Duodenal mucosa (tissue), 2 donors: ENCODE data around the gene VGLL4.

ENCODE experiments used
- H3K27ac ChIP-seq: one replicate; pipeline ENCODE4 v1.7.0; 2013; ENCODE audit warnings: low read depth, low read length
- H3K27me3 ChIP-seq, 2 donors: one replicate each; pipeline ENCODE4 v1.7.0; 2013; ENCODE audit warnings: low read length in 2 of 2, control low read depth in 1 of 2; ENCODE audit not compliant: insufficient read depth in 2 of 2, control insufficient read depth in 1 of 2
- H3K36me3 ChIP-seq, 2 donors: one replicate each; pipeline ENCODE4 v1.7.0; 2013; ENCODE audit warnings: low read length in 2 of 2, control low read depth in 1 of 2; ENCODE audit not compliant: insufficient read depth in 2 of 2, control insufficient read depth in 1 of 2
- H3K4me1 ChIP-seq, 2 donors: one replicate each; pipeline ENCODE4 v1.7.0; 2013; ENCODE audit warnings: low read length in 2 of 2, control low read depth in 1 of 2; ENCODE audit not compliant: insufficient read depth in 2 of 2, control insufficient read depth in 1 of 2
- H3K4me3 ChIP-seq, 2 donors: one replicate each; pipeline ENCODE4 v1.7.0; 2013; ENCODE audit warnings: low read length in 2 of 2, low read depth in 1 of 2
- H3K9ac ChIP-seq, 2 donors: one replicate each; pipeline ENCODE4 v1.7.0; 2013; ENCODE audit warnings: low read length in 2 of 2, low read depth in 1 of 2
- H3K9me3 ChIP-seq, 2 donors: one replicate each; pipeline ENCODE4 v1.7.0; 2013; ENCODE audit warnings: low read length in 2 of 2, control low read depth in 1 of 2; ENCODE audit not compliant: control insufficient read depth in 1 of 2

Gene VGLL4

DNA sequence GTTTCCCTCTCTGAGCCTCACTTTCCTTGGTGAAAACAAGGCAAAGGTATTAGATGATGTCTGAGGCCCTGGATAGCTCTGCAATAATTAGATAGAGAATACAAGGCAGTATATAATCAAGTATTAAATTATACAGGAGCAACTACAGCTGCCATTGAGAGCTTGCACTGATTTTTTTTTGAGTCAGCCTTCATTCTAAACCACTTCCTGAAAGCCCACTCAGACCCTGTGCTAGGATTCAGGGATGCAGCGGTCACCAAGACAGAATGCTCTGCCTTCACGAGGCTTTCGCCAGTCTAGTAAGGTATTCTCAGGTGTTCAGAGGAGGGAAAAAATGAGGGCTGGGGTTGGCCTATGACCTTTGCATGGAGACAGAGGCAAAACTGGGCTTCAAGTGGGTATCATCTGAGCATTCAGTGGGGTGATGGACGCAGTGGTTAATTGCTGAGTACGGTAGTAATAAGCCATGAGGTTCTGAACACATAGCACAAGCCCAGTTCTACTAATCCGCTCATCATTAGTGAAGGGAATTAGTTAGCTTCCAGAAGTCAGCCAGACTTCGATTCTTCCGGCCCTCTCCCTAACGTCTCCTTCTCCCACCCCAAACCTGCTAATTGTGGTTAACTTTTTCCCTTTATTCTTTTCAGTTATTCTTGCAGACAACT lies 3.6 kb downstream of the VGLL4 start:
- no peaks in the 10 kb centered on the region for H3K36me3 ChIP-seq
- H3K9me3 ChIP-seq = no peaks in the 10 kb centered on the region
- no peaks in the 10 kb centered on the region for H3K27me3 ChIP-seq
- no peak overlapping the region for H3K27ac ChIP-seq
- H3K4me3 ChIP-seq = no peak overlapping the region
- H3K9ac ChIP-seq = no peak overlapping the region
- peaks cover 29 to 31% of the 10 kb centered on the region in 2 donors for H3K4me1 ChIP-seq

DNA sequence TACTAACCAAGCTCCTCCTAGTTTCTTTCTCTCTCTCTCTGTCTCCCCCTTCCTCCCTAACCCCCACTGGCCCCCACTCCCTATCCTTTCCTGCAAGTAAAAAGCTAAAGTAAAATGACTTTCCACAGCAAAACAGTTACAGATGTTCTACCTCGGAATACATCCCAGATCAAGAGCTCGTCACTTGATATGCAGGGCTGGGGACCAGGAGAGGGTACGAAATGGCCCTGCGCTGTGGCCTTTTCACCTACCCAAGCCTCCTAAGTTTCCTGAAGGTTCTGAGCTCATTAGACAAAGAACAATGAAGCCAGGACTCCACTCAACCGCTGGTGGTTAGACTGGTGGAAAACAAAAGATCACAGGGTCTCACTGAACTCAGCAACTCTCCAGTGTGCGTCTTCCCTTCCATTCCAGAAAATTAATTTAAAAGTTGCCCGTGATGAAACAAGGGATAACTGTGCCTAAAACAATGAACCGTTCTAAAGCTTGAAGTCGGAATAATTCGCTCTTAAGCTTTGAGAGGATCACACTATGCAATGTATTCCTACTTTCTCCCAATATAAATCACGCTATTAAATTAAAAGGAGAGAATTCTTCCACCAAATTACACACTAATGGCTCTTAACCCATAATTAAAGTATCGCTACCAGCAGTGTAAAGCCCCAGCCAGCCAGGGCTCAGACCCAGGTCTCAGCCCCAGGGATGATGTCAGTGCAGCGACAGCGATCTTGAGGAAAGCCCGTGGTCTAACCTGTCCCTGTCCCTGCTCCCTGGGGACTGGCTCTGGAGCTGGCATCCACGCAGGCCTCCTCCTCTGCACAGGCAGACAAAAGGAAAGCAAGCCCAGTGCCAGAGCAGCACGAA lies 5.0 kb downstream of the VGLL4 start:
- H3K4me1 ChIP-seq = peaks cover 26 to 34% of the 10 kb centered on the region in 2 donors
- no peaks in the 10 kb centered on the region for H3K9me3 ChIP-seq
- H3K9ac ChIP-seq = no peak overlapping the region
- H3K27ac ChIP-seq = peak overlapping the region; percentile 22
- H3K27me3 ChIP-seq = no peaks in the 10 kb centered on the region
- H3K4me3 ChIP-seq = no peak overlapping the region
- H3K36me3 ChIP-seq = no peaks in the 10 kb centered on the region

DNA sequence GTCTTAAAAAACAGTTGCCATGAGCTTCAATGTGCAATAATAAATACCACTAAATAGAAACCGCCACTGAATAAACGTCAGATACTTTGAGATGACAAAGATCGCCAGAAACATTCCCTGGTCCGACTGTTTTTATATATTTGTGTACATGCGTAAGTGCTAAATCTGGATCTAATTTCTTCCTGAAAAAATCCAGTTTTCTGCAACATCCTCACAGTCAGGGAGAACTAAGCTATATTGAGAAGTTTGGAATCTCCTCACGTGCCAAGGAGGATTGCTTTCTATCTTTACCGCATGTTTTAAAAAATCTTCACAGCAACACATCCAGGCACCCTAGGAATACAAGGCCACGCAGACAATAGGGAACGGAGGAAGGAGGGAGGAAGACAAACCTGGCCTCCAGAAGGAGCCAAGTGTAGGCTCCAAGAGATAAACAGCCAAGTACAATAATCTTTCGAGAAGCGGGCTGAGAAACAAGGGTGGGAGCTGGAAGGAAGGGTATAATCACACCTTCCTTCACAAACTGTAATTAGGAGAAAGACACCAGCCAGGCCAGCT lies 5.7 kb downstream of the VGLL4 start:
- Histone ChIP-seq H3K27me3 (no peaks in the 10 kb centered on the region), H3K36me3 (no peaks in the 10 kb centered on the region), H3K9ac (no peak overlapping the region), H3K27ac (no peak overlapping the region), H3K9me3 (no peaks in the 10 kb centered on the region), H3K4me3 (no peak overlapping the region), H3K4me1 (peaks cover 26 to 34% of the 10 kb centered on the region in 2 donors)

DNA sequence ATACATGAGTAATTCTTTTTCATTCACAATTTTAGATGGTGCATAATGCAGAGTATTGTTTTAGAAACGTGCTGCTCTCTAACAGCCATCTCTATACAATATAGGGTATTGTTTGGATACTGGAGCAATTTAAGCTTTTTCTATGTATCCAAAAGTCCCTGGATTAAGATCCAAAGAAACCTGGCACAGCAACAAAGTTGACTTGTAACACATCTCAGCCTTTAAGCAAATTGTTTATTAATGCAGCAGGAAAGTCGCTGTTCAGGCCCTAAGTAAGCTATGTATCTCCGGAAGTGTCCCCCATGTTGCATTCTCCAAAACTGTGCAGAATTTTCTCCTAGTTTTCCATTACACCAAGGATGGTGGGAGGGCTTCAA lies 7.3 kb downstream of the VGLL4 start:
- Histone ChIP-seq H3K27me3 (no peaks in the 10 kb centered on the region), H3K9me3 (no peaks in the 10 kb centered on the region), H3K36me3 (no peaks in the 10 kb centered on the region), H3K4me3 (no peak overlapping the region), H3K4me1 (peaks cover 21 to 30% of the 10 kb centered on the region in 2 donors), H3K9ac (no peak overlapping the region), H3K27ac (no peak overlapping the region)

DNA sequence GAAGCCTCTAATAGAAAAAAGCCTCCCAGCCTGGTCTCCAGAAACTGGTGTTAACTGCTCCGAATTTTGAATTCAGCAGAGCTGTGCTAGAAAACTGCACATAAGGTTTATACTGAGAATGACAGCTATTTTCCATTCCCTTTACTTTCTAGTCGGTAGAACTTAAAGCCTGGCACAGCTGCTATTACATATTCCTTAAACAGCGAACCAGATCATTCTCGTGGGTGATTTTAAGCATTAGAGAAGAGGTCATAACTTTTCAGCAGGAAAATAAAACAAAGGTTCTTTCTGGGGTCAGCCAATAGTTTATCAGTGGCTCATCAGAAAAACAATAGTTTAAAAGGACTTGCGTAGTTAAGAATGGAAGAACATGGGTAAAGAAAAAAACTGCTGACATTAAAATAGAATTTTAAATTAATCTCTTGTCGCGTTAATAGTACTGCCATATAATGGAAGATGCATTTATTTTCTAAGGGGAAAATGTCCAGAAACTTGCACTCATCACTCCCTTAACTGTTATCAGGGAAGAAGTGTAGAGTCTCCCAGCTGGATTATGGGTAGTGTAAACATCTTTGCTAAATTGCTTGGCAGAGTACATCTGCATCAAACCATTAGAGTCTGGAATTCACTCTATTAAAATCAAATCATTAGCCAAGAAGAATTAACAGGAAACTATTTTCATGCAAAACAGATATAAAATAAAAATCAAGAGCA lies 7.9 kb downstream of the VGLL4 start:
- Histone ChIP-seq H3K27me3 (no peaks in the 10 kb centered on the region), H3K9ac (peak overlapping the region in 1 of 2 donors; percentile 4), H3K4me1 (peaks cover 19 to 27% of the 10 kb centered on the region in 2 donors), H3K27ac (no peak overlapping the region), H3K4me3 (no peak overlapping the region), H3K9me3 (no peaks in the 10 kb centered on the region), H3K36me3 (no peaks in the 10 kb centered on the region)

DNA sequence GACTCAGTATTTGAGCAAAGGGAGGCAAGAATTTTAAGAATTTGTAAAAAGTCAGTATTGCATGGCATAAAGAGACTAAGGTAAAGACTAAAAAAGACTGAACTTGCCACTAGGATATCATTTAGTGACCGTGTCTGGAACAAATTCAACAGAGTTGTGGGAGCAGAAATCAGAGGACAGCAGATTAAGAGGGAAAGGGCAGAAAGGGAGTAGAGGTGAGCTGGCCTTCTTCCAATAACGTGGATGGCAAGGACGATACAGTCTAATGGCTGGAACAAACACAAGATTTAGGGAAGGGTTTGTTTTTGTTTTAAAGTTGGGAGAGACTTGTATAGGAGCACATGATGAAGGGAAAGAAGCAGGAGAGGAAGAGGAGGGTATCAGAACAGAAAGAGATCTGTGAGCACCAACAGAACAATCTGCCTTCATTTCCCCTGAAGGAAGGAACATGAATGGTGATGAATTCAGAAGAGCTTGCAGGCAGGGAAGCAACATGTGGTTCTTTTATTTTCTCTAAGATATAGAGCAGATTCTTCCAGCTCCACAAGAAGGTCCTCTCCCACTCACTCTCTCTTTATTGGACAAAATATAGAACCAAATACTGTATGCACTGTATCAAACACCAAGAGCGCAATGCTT lies 8.6 kb downstream of the VGLL4 start:
- no peaks in the 10 kb centered on the region for H3K36me3 ChIP-seq
- peaks cover 19 to 20% of the 10 kb centered on the region in 2 donors for H3K4me1 ChIP-seq
- no peaks in the 10 kb centered on the region for H3K9me3 ChIP-seq
- no peak overlapping the region for H3K4me3 ChIP-seq
- H3K27me3 ChIP-seq = no peaks in the 10 kb centered on the region
- peak overlapping the region in 1 of 2 donors; percentile 4 for H3K9ac ChIP-seq
- H3K27ac ChIP-seq = no peak overlapping the region

DNA sequence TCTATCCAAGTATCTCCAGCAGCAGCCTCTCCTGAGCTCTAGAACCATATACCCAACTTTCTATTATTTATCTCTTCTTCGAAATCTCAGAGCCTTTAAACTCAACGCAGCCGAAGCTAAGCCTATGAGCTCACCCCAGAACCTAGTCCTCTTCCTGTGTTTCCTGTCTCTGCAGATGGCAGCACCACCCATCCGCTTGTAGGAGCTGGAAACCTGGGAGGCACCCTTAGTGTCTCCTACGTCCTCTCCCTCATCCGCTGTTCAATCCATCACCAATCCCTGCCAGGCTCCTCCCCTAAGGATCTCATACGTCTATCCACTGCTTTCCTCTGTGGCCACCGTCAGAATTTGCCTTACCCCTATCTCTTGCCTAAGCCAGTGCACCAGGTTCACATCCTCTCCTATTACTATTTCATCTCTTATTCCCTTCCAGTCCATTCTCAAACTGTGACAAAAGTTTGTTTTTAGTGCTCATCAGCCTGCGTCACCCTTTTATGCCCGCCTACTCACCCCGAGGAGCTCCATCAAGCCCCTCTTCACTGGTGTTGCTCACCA lies 9.6 kb downstream of the VGLL4 start:
- no peak overlapping the region for H3K9ac ChIP-seq
- H3K9me3 ChIP-seq = no peaks in the 10 kb centered on the region
- no peak overlapping the region for H3K27ac ChIP-seq
- peaks cover 17 to 18% of the 10 kb centered on the region in 2 donors for H3K4me1 ChIP-seq
- H3K36me3 ChIP-seq = no peaks in the 10 kb centered on the region
- H3K27me3 ChIP-seq = no peaks in the 10 kb centered on the region
- H3K4me3 ChIP-seq = no peak overlapping the region

DNA sequence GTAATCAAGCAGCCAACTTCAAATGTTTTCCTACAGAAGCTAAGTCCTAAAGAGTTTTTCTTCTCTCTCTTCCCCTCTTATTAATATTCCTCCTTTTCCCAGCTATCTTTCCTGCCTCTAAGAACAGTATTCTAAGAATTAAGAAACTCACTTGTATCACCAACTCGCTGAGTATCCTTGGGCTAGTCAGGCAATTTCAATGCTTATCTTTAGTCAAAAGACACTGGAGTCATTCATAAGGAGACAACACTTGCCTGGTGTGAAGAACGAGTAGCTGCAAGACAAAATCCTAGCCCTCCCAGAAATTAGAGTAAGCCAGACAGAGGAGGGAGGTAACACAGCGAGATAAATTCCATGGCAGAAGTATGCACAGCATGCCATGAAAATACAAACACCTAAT lies 10.7 kb downstream of the VGLL4 start:
- Histone ChIP-seq H3K9me3 (no peaks in the 10 kb centered on the region), H3K9ac (no peak overlapping the region), H3K27me3 (no peaks in the 10 kb centered on the region), H3K27ac (no peak overlapping the region), H3K36me3 (no peaks in the 10 kb centered on the region), H3K4me3 (no peak overlapping the region), H3K4me1 (peaks cover 9 to 17% of the 10 kb centered on the region in 2 donors)

DNA sequence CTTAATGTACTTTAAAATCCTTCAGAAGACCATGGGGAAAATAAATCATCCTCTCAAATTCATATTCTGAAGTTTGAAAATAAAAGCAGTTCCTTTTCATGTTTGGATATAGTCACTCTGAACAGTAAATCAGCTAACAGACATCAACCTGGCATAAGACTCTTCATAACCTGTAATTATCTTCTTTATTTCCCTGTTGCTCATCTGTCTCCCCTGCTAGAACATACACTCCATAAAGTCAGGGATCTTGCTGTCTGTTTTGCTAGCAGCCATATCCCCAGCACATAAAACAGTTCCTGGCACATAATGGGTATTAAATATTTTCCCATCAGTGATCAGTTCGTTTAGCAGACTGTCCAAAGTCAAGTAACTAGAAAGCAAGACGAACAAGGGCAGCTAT lies 11.2 kb downstream of the VGLL4 start:
- no peak overlapping the region for H3K27ac ChIP-seq
- H3K9me3 ChIP-seq = no peaks in the 10 kb centered on the region
- H3K4me1 ChIP-seq = peaks cover 9 to 19% of the 10 kb centered on the region in 2 donors
- H3K36me3 ChIP-seq = no peaks in the 10 kb centered on the region
- H3K27me3 ChIP-seq = no peaks in the 10 kb centered on the region
- H3K9ac ChIP-seq = no peak overlapping the region
- no peak overlapping the region for H3K4me3 ChIP-seq
